Prostate gland (tissue), 2 donors: ENCODE measurements around the gene OAS3. TPM values are rescaled to one million over a fixed set of nuclear protein-coding genes. Genes with fewer than 3 reads are reported as not detected.
"Not testable (repeated sequence)": the region's sequence is repeated elsewhere in the genome, so short reads cannot be mapped to it uniquely, and the experiment has no call there.

Source experiments
- DNase-seq: peaks from one replicate; pipeline ENCODE4 v3.0.0-alpha.2; 2019; ENCODE audit warnings: low spot score
- H3K27ac ChIP-seq, 2 donors: fragments of 200-600 bp; sonication (generic); 2 replicates each; pipeline ENCODE4 v1.5.1; 2017 to 2019
- H3K27me3 ChIP-seq: fragments of 200-600 bp; sonication (generic); replicated peaks from 2 replicates; pipeline ENCODE4 v1.5.1; 2019; ENCODE audit not compliant: insufficient read depth
- H3K36me3 ChIP-seq, 2 donors: fragments of 200-600 bp; sonication (generic); 1 replicate in 1 of 2; 2 replicates in 1 of 2; pipeline versions ENCODE4 v1.5.1 to v1.8.1; 2017 to 2019
- H3K4me1 ChIP-seq: fragments of 200-600 bp; sonication (generic); replicated peaks from 2 replicates; pipeline ENCODE4 v1.5.1; 2019
- H3K4me3 ChIP-seq, 2 donors: fragments of 200-600 bp; sonication (generic); 2 replicates each; pipeline ENCODE4 v1.5.1; 2017 to 2019
- H3K9me3 ChIP-seq: fragments of 200-600 bp; sonication (generic); 2 replicates; pipeline ENCODE4 v1.5.1; 2017
- POLR2A ChIP-seq: fragments of 450-650 bp; IDR thresholded peaks from one replicate; pipeline ENCODE4 v1.6.1; 2016; ENCODE audit warnings: antibody characterized with exemption, mild to moderate bottlenecking
- POLR2AphosphoS5 ChIP-seq: sonication (generic); formaldehyde crosslinking; IDR thresholded peaks from one replicate; pipeline ENCODE4 v1.6.1; 2017; ENCODE audit warnings: antibody characterized with exemption
- WGBS: methylation state at CpG from one replicate; pipeline ENCODE4 v1.1.5; 2018; 5-methylcytosine and 5-hydroxymethylcytosine counted together
- intact Hi-C: fragments of 100-400 bp; cut with DNase I; formaldehyde crosslinking; loops from one replicate; pipeline ENCODE4 v1.14.2; 2022
- total RNA-seq, 2 donors: library from RNA; depleted of rRNA; stranded (reverse); fragments of >200 nt; gene quantifications; one replicate each; pipeline ENCODE4 v1.1.0, GENCODE V29; 2016
- TF ChIP-seq, protein P1 (sequence below), 4 experiments: fragments of 200-600 bp in 2 of 4; fragments of 450-650 bp in 2 of 4; sonication (generic) in 2 of 4; IDR thresholded peaks; 1 replicate in 3 of 4; 2 replicates in 1 of 4; pipeline ENCODE4 v1.5.1; 2016 to 2019; ENCODE audit warnings: antibody characterized with exemption in 4 of 4, mild to moderate bottlenecking in 2 of 4, moderate library complexity in 2 of 4

Gene OAS3
- total RNA-seq, 2 donors from 2014 or later = 8.7 to 11.2 TPM

DNA sequence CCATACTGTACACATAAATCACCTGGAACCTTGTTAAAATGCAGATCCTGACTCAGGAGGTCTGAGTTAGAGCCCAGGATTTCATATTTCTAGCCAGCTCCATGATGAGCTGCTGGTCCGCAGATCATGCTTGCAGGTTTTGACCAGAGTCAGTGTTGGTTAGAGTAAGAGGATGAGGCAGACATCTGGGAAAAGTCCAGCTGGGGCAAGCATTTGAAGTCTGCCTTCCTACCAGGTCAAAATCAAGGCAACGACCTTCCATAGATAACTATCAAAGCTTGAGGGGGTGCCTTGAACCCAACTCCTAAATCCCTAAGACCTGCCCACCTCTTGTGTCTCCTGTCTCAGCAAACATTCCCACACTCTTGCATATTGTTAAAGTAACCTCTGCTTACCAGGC, 49.3 kb downstream of the OAS3 start:
- no peak for DNase-seq
- intact Hi-C loops = no loop called here

DNA sequence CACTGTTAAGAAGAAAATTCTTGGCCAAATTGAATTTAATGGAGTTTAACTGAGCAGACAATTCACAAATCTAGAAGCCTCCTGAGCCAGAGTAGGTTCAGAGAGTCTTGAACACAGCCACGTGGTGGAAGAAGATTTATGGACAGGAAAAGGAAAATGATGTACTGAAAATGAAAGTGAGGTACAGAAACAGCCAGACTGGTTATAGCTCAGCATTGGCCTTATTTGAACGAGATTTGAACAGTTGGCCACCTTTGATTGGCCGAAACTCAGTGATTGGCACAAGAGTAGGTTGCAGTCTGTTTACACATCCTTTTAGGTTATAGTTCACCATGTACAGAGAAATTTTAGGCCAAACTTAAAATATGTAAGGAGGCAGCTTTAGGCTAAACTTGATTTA, 50.0 kb downstream of the OAS3 start:
- Histone ChIP-seq H3K4me1 (no peaks in the 10 kb centered on the region), H3K27me3 (no peaks in the 10 kb centered on the region)
- no peak for DNase-seq

More for the DNA sequence above, 49.3 kb downstream of the OAS3 start:
- no peaks in the 10 kb centered on the region for H3K9me3 ChIP-seq
- H3K4me3 ChIP-seq = no peak overlapping the region
- no peaks in the 10 kb centered on the region for H3K4me1 ChIP-seq
- H3K27ac ChIP-seq = no peak overlapping the region
- TF ChIP-seq POLR2A (no peak), POLR2AphosphoS5 (no peak)
- TF ChIP-seq, protein P1, sequence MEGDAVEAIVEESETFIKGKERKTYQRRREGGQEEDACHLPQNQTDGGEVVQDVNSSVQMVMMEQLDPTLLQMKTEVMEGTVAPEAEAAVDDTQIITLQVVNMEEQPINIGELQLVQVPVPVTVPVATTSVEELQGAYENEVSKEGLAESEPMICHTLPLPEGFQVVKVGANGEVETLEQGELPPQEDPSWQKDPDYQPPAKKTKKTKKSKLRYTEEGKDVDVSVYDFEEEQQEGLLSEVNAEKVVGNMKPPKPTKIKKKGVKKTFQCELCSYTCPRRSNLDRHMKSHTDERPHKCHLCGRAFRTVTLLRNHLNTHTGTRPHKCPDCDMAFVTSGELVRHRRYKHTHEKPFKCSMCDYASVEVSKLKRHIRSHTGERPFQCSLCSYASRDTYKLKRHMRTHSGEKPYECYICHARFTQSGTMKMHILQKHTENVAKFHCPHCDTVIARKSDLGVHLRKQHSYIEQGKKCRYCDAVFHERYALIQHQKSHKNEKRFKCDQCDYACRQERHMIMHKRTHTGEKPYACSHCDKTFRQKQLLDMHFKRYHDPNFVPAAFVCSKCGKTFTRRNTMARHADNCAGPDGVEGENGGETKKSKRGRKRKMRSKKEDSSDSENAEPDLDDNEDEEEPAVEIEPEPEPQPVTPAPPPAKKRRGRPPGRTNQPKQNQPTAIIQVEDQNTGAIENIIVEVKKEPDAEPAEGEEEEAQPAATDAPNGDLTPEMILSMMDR (IDR thresholded peaks at IDR 0.05) = no peak
- H3K36me3 ChIP-seq = no peaks in the 10 kb centered on the region
- WGBS = 79% methylated on average over 2 of the region's 2 CpGs
- H3K27me3 ChIP-seq = no peaks in the 10 kb centered on the region

DNA sequence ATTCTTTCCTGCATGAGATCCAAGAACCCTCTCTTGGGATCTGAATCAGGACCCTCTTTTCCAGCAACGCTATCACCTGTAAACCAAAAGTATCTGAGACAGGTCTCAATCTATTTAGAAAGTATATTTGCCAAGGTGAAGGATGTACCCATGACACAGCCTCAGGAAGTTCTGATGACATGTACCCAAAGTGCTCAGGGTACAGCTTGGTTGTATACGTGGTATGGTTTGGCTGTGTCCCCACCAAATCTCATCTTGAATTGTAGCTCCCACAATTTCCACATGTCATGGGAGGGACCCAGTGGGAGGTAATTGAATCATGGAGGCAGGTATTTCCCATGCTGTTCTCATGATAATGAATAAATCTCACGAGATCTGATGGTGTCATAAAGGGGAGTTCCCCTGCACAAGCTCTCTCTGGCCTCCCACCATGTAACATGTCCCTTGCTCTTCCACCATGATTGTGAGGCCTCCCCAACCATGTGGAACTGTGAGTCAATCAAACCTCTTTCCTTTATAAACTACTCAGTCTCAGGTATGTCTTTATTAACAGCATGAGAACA, 50.6 kb downstream of the OAS3 start:
- intact Hi-C loops, H3K36me3 ChIP-seq, H3K4me1 ChIP-seq, H3K27me3 ChIP-seq, H3K4me3 ChIP-seq, H3K27ac ChIP-seq, DNase-seq, H3K9me3 ChIP-seq: not testable (repeated sequence)
- 84% methylated on average over 3 of the region's 3 CpGs for WGBS

More for the DNA sequence above, 50.0 kb downstream of the OAS3 start:
- H3K9me3 ChIP-seq = no peaks in the 10 kb centered on the region
- H3K27ac ChIP-seq = no peak overlapping the region
- no peaks in the 10 kb centered on the region for H3K36me3 ChIP-seq
- 49% methylated on average over 3 of the region's 3 CpGs for WGBS
- TF ChIP-seq, protein P1 (IDR thresholded peaks at IDR 0.05) = no peak
- no peak for TF ChIP-seq POLR2A
- no peak for TF ChIP-seq POLR2AphosphoS5
- H3K4me3 ChIP-seq = no peak overlapping the region
- intact Hi-C loops = no loop called here

DNA sequence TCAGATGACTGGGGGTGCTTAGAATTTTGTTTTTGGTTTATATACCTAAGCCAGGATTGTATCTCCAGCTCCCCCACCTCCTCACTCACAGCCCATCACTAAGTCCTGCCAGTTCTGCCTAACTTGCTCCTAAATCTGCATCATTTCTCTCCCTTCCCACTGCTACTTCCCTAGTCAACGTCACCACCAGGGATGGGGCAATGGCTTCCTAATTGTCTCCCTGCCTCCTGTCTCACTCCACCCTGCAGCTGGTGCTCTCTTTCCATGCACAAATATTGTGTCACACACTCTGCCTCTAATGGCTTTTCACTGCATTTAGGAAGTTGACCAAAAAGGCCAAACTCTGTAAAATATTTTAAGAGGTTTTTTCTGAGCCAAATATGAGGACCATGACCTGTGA, 51.5 kb downstream of the OAS3 start:
- no peaks in the 10 kb centered on the region for H3K4me1 ChIP-seq
- WGBS = 35% methylated on average over 1 of the region's 1 CpG

DNA sequence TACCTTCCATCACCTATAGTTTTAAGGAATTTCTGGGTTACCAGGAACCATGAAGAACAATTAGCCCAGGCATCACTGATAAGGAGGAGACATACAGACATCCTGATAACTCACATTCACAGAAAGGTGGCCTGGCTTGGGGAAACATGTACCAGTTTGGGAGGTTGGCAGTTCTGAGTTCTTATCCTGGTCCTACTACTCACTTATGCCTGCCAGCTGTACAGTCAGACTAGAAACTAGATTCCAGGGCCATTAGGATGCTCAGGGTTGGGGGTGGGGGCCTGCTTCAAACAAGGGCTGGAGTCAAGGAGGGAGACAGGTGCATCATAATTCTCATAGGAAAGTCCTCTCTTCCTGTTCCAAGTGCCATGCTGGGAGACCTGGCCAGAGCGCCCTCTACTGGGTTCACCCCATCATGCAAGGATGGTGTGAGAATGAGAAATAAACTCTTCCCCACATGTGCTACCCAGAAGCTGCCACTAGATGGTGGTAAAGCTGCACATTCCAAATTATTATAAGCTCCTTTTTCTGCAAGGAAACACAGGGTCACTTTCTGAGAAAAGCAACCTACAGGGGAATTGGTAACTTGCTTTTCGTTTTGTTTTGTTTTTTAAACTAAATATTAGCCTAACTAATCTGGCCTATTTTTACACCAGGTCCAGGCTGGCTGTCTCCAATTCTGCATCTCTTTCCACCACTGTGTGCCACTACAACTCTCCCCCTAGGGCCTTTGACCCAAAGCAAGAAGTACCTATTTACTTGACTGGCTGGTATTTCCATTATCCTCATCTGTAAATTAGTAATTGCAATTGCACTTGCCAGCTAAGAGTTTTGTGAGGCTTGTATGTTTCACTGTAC, 54.5 kb downstream of the OAS3 start:
- Histone ChIP-seq H3K4me1 (no peaks in the 10 kb centered on the region), H3K27me3 (no peaks in the 10 kb centered on the region), H3K9me3 (no peaks in the 10 kb centered on the region), H3K4me3 (no peak overlapping the region), H3K27ac (no peak overlapping the region), H3K36me3 (no peaks in the 10 kb centered on the region)
- peak; percentile 12 for DNase-seq
- intact Hi-C loops = no loop called here
- TF ChIP-seq, protein P1 (IDR thresholded peaks at IDR 0.05) = peak; percentile 61 to 79 (median 66)
- TF ChIP-seq POLR2A (no peak), POLR2AphosphoS5 (no peak)
- 5% methylated on average over 2 of the region's 2 CpGs for WGBS

More for the DNA sequence above, 51.5 kb downstream of the OAS3 start:
- DNase-seq = no peak
- Histone ChIP-seq H3K36me3 (no peaks in the 10 kb centered on the region), H3K27ac (no peak overlapping the region), H3K4me3 (no peak overlapping the region), H3K27me3 (no peaks in the 10 kb centered on the region), H3K9me3 (no peaks in the 10 kb centered on the region)
- intact Hi-C loops = no loop called here
- TF ChIP-seq POLR2AphosphoS5 (no peak), POLR2A (no peak)
- TF ChIP-seq, protein P1 (IDR thresholded peaks at IDR 0.05) = no peak
